Naive thymus-derived CD4-positive, alpha-beta T cell (primary cell): ENCODE data around the gene DGCR8. TPM values are rescaled to one million over a fixed set of nuclear protein-coding genes. Genes with fewer than 3 reads are reported as not detected.

Experiments
- ATAC-seq: fragments of 150-1000 bp; cut with Tn5 transposase; 2 replicates; pipeline ENCODE4 v1.10.0; 2021; ENCODE audit warnings: mild to moderate bottlenecking, moderate library complexity
- CTCF ChIA-PET: fragments of 350-600 bp; sonication (Branson Sonifier 250); formaldehyde crosslinking; loops from one replicate; lab custom pipeline; 2021; ENCODE audit warnings: antibody characterized with exemption; lab: Charles Lee
- POLR2A ChIA-PET: fragments of 350-600 bp; sonication (Branson Sonifier 250); formaldehyde crosslinking; loops from one replicate; lab custom pipeline; 2021; ENCODE audit warnings: antibody characterized with exemption, inconsistent platforms; lab: Charles Lee
- DNase-seq, 9 donors: peaks; one replicate each; pipeline versions ENCODE4 v3.0.0 to v3.0.0-alpha.2; 2020 to 2022; ENCODE audit warnings: mixed read lengths in 1 of 9
- H3K27ac ChIP-seq: one replicate; pipeline ENCODE4 v1.7.0; 2013; ENCODE audit warnings: mild to moderate bottlenecking, low read depth, low read length, moderate library complexity
- H3K27me3 ChIP-seq, 2 donors: one replicate each; pipeline ENCODE4 v1.7.0; 2013; ENCODE audit warnings: low read length in 2 of 2, mild to moderate bottlenecking in 2 of 2, moderate library complexity in 2 of 2; ENCODE audit not compliant: control insufficient read depth in 2 of 2, insufficient read depth in 2 of 2
- H3K36me3 ChIP-seq, 3 experiments: 1 replicate in 2 of 3; 2 replicates in 1 of 3; pipeline ENCODE4 v1.7.0; 2013; ENCODE audit warnings: low read length in 3 of 3, mild to moderate bottlenecking in 3 of 3, moderate library complexity in 1 of 3; ENCODE audit not compliant: insufficient read depth in 3 of 3, control insufficient read depth in 2 of 3
- H3K4me1 ChIP-seq, 2 donors: one replicate each; pipeline ENCODE4 v1.7.0; 2013; ENCODE audit warnings: low read length in 2 of 2, mild to moderate bottlenecking in 2 of 2, moderate library complexity in 1 of 2; ENCODE audit not compliant: control insufficient read depth in 2 of 2, insufficient read depth in 2 of 2
- H3K4me3 ChIP-seq: 2 replicates; pipeline ENCODE4 v1.7.0; 2013; ENCODE audit warnings: mild to moderate bottlenecking, low read length
- H3K9me3 ChIP-seq, 3 experiments: 1 replicate in 2 of 3; 2 replicates in 1 of 3; pipeline ENCODE4 v1.7.0; 2013; ENCODE audit warnings: low read length in 3 of 3; ENCODE audit not compliant: control insufficient read depth in 2 of 3
- H3K27ac Mint-ChIP-seq, 9 donors: one replicate each; pipeline ENCODE4 v1.8.0; 2020 to 2022; ENCODE audit warnings: mixed read lengths in 9 of 9, mild to moderate bottlenecking in 8 of 9, moderate library complexity in 5 of 9, inconsistent platforms in 2 of 9
- H3K27me3 Mint-ChIP-seq, 5 donors: one replicate each; pipeline ENCODE4 v1.8.0; 2021 to 2022; ENCODE audit warnings: mixed read lengths in 5 of 5, mild to moderate bottlenecking in 1 of 5
- H3K36me3 Mint-ChIP-seq, 5 donors: one replicate each; pipeline ENCODE4 v1.8.0; 2020 to 2022; ENCODE audit warnings: mixed read lengths in 5 of 5, mild to moderate bottlenecking in 3 of 5, inconsistent platforms in 1 of 5
- H3K4me1 Mint-ChIP-seq, 7 donors: one replicate each; pipeline ENCODE4 v1.8.0; 2020 to 2022; ENCODE audit warnings: mixed read lengths in 7 of 7, mild to moderate bottlenecking in 3 of 7, inconsistent platforms in 1 of 7
- H3K4me3 Mint-ChIP-seq, 10 donors: one replicate each; pipeline ENCODE4 v1.8.0; 2020 to 2022; ENCODE audit warnings: mild to moderate bottlenecking in 10 of 10, mixed read lengths in 10 of 10, moderate library complexity in 6 of 10, inconsistent platforms in 2 of 10
- H3K9me3 Mint-ChIP-seq, 11 donors: one replicate each; pipeline ENCODE4 v1.8.0; 2020 to 2022; ENCODE audit warnings: mixed read lengths in 11 of 11, mild to moderate bottlenecking in 4 of 11, inconsistent platforms in 1 of 11, moderate library complexity in 1 of 11
- intact Hi-C, 2 donors: fragments of 100-400 bp; cut with micrococcal nuclease; formaldehyde crosslinking; loops; one replicate each; pipeline ENCODE4 v1.15.1; 2023
- polyA plus RNA-seq, 2 donors: library from polyadenylated mRNA; unstranded; fragments of 300-500 nt; fragmentation: Illumina TruSeq; gene quantifications; one replicate each; pipeline ENCODE4 v1.2.3, GENCODE V29; 2021
- total RNA-seq, 6 experiments: library from RNA in 5 of 6; stranded (reverse) in 5 of 6; gene quantifications; 1 replicate in 5 of 6; 2 replicates in 1 of 6; pipeline ENCODE4 v1.2.3 and lab custom pipeline; 2021 to 2026

Gene DGCR8
- total and polyA plus RNA-seq, 7 experiments from 2014 or later: 4.1 to 63.6 (median 37.4) TPM

DNA sequence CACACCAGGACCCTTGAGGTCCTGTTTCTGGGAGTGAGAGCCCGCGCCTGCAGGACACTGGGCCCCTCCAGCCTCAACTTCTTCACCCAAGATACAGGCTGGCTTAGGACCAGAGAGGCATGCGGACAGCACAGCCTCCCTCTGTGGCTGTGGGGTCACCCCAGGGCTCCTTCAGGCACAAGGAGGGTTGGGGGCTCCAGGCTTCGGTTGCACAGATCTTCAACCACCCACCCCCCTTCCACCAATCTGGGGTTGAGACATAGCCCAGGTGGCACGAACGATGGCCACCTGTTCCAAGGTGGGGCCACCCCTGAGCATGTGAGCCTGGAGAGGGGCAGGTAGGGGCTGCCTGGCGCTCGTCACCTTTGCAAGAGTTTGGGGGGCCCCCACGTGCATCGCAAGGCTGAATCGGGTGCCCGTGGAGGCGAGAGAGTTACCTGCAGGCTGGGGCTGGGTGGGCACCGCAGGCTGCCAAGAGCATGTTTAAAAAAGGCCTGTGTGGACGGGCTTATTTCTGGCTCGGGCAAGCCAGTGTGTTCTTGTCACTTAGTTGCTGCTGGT is 52.7 kb downstream of the DGCR8 start:
- Histone ChIP-seq H3K9me3 (no peaks in the 10 kb centered on the region), H3K27ac (peak overlapping the region; percentile 64), H3K4me1 (peaks cover 14 to 20% of the 10 kb centered on the region in 2 donors), H3K27me3 (no peaks in the 10 kb centered on the region), H3K36me3 (peaks cover 0 to 3% (median 0%) of the 10 kb centered on the region in 3 experiments), H3K4me3 (peak overlapping the region; percentile 48)
- Mint-ChIP-seq H3K27ac (peak overlapping the region in 6 of 9 donors; percentile 28 to 70 (median 54)), H3K4me1 (peaks cover 10 to 45% (median 29%) of the 10 kb centered on the region in 7 donors), H3K36me3 (no peaks in the 10 kb centered on the region), H3K27me3 (no peaks in the 10 kb centered on the region), H3K9me3 (no peaks in the 10 kb centered on the region), H3K4me3 (peak overlapping the region; percentile 62 to 83 (median 74))
- ATAC-seq (no peak), DNase-seq (no peak)
- ChIA-PET CTCF (no interaction called here), POLR2A (no interaction called here)
- intact Hi-C loops: no loop called here

DNA sequence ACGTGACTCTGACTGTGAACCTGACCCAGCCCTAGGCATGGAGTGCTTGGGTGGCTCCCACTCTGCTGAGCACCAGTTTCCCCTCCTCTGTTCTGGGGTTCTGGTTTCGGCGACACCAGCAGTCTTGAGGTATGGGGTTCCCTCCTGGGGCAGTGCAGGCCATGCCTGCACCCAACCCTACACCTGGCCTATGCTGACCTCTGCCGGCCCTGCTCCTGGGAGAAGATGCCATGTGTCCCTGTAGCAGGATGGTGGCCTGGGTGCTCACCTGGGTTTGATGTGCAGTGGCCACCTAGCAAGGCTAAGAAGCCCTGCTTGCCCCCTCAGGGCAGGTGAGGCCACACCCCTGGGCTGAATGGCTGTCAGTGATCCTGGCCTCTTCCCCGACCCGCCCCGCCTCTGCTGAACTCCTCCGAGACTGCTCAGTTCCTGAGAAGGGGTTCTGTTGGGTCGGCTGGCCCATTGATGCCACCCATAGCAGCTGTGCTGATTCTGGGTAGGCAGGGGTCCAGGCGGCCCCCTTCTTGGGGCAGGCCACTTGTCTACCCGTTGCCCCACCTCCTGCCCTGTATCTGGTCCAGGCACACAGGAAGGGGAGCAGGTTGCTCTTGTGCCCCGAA is 54.0 kb downstream of the DGCR8 start:
- Histone ChIP-seq H3K27ac (no peak overlapping the region), H3K27me3 (no peaks in the 10 kb centered on the region), H3K4me3 (no peak overlapping the region), H3K9me3 (no peaks in the 10 kb centered on the region), H3K4me1 (peaks cover 14 to 20% of the 10 kb centered on the region in 2 donors), H3K36me3 (peaks cover 0 to 5% (median 0%) of the 10 kb centered on the region in 3 experiments)
- no peak for ATAC-seq
- no peaks in the 10 kb centered on the region for H3K9me3 Mint-ChIP-seq
- CTCF ChIA-PET: no interaction called here
- intact Hi-C loops: no loop called here
- no peak for DNase-seq
- POLR2A ChIA-PET: no interaction called here
- H3K27ac Mint-ChIP-seq: peak overlapping the region in 4 of 9 donors; percentile 28 to 70 (median 46)
- no peaks in the 10 kb centered on the region for H3K27me3 Mint-ChIP-seq
- peak overlapping the region; percentile 26 to 83 (median 60) for H3K4me3 Mint-ChIP-seq
- H3K36me3 Mint-ChIP-seq: peaks cover 0 to 2% (median 0%) of the 10 kb centered on the region in 5 donors
- H3K4me1 Mint-ChIP-seq: peaks cover 15 to 53% (median 32%) of the 10 kb centered on the region in 7 donors

GRCh38 chr22:20135265-20135664 is 55.2 kb downstream of the DGCR8 start:
- Histone ChIP-seq H3K27me3 (no peaks in the 10 kb centered on the region), H3K36me3 (peaks cover 0 to 15% (median 0%) of the 10 kb centered on the region in 3 experiments), H3K4me3 (no peak overlapping the region), H3K4me1 (peaks cover 8 to 17% of the 10 kb centered on the region in 2 donors), H3K27ac (no peak overlapping the region), H3K9me3 (no peaks in the 10 kb centered on the region)
- peak overlapping the region in 2 of 10 donors; percentile 9 to 71 for H3K4me3 Mint-ChIP-seq
- H3K4me1 Mint-ChIP-seq: peaks cover 15 to 46% (median 24%) of the 10 kb centered on the region in 7 donors
- CTCF ChIA-PET: no interaction called here
- ATAC-seq (no peak), DNase-seq (no peak)
- intact Hi-C loops: no loop called here
- H3K27ac Mint-ChIP-seq: no peak overlapping the region
- POLR2A ChIA-PET: no interaction called here
- no peaks in the 10 kb centered on the region for H3K9me3 Mint-ChIP-seq
- no peaks in the 10 kb centered on the region for H3K27me3 Mint-ChIP-seq
- H3K36me3 Mint-ChIP-seq: peaks cover 0 to 8% (median 0%) of the 10 kb centered on the region in 5 donors

- H3K27me3 ChIP-seq: no peaks in the 10 kb centered on the region
- no peak for ATAC-seq
- no peak overlapping the region for H3K4me3 ChIP-seq
- Mint-ChIP-seq H3K27me3 (no peaks in the 10 kb centered on the region), H3K4me1 (peaks cover 15 to 46% (median 24%) of the 10 kb centered on the region in 7 donors), H3K9me3 (no peaks in the 10 kb centered on the region), H3K36me3 (peaks cover 0 to 8% (median 0%) of the 10 kb centered on the region in 5 donors), H3K27ac (peak overlapping the region in 1 of 9 donors; percentile 38), H3K4me3 (peak overlapping the region in 2 of 10 donors; percentile 19 to 71)
- DNase-seq: no peak
- intact Hi-C loops: no loop called here
- ChIA-PET POLR2A (no interaction called here), CTCF (no interaction called here)
- no peaks in the 10 kb centered on the region for H3K9me3 ChIP-seq
- peaks cover 5 to 11% of the 10 kb centered on the region in 2 donors for H3K4me1 ChIP-seq
- H3K36me3 ChIP-seq: peaks cover 0 to 19% (median 0%) of the 10 kb centered on the region in 3 experiments
- H3K27ac ChIP-seq: no peak overlapping the region
Observed at GRCh38 chr22:20135806-20136602, 56.0 kb downstream of the DGCR8 start.

DNA sequence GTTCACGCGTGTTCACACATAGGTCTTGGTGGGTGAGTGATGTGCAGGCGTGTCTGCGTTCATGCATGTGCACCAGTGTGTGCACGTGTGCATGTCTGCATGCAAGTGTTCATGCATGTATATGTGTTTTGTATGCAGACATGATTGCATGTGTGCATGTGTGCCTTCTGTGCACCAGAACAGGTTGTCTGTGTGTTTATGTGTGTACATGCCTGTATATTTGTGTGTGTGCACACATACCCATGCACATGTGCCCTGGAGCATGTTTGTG is 56.5 kb downstream of the DGCR8 start:
- Mint-ChIP-seq H3K9me3 (no peaks in the 10 kb centered on the region), H3K4me1 (peaks cover 15 to 46% (median 24%) of the 10 kb centered on the region in 7 donors), H3K4me3 (peak overlapping the region in 2 of 10 donors; percentile 19 to 45), H3K36me3 (peaks cover 0 to 8% (median 0%) of the 10 kb centered on the region in 5 donors), H3K27ac (peak overlapping the region in 2 of 9 donors; percentile 38 to 41), H3K27me3 (no peaks in the 10 kb centered on the region)
- CTCF ChIA-PET: no interaction called here
- intact Hi-C loops: no loop called here
- H3K27ac ChIP-seq: no peak overlapping the region
- H3K9me3 ChIP-seq: no peaks in the 10 kb centered on the region
- peaks cover 0 to 22% (median 0%) of the 10 kb centered on the region in 3 experiments for H3K36me3 ChIP-seq
- no peak overlapping the region for H3K4me3 ChIP-seq
- DNase-seq: no peak
- ATAC-seq: no peak
- peaks cover 5 to 11% of the 10 kb centered on the region in 2 donors for H3K4me1 ChIP-seq
- H3K27me3 ChIP-seq: no peaks in the 10 kb centered on the region
- POLR2A ChIA-PET: no interaction called here

DNA sequence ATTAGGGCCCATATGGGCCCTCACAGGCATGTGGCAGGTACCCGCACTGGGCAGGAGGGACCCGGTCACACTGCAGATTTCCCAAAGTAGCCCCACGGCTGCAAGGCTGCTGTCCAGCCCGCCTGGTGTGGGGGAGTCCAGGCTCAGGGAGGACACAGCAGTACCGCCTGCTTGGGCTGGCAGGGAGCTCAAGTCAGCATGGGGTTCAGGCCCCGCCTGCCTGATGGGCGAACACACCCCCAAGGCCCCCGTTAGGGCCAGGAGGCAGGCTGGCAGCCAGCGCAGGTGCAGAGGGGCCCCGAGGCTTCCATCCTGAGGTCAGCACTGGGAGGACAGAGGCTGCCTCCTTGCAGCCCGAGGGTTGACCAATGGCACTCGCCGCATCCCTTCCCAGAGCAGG is 57.1 kb downstream of the DGCR8 start:
- no peaks in the 10 kb centered on the region for H3K27me3 ChIP-seq
- peaks cover 5 to 11% of the 10 kb centered on the region in 2 donors for H3K4me1 ChIP-seq
- no peak overlapping the region for H3K27ac ChIP-seq
- H3K4me1 Mint-ChIP-seq: peaks cover 15 to 46% (median 24%) of the 10 kb centered on the region in 7 donors
- H3K36me3 ChIP-seq: peaks cover 0 to 27% (median 0%) of the 10 kb centered on the region in 3 experiments
- no peaks in the 10 kb centered on the region for H3K9me3 Mint-ChIP-seq
- no peak for ATAC-seq
- intact Hi-C loops: no loop called here
- DNase-seq: no peak
- ChIA-PET POLR2A (no interaction called here), CTCF (no interaction called here)
- H3K27ac Mint-ChIP-seq: peak overlapping the region in 1 of 9 donors; percentile 41
- no peak overlapping the region for H3K4me3 Mint-ChIP-seq
- no peak overlapping the region for H3K4me3 ChIP-seq
- H3K27me3 Mint-ChIP-seq: no peaks in the 10 kb centered on the region
- H3K36me3 Mint-ChIP-seq: peaks cover 0 to 8% (median 0%) of the 10 kb centered on the region in 5 donors
- no peaks in the 10 kb centered on the region for H3K9me3 ChIP-seq
